ENCODE results near the gene FOXN3. TPM values are rescaled to one million over a fixed set of nuclear protein-coding genes. Genes with fewer than 3 reads are reported as not detected.
A peak's percentile ranks its signal among the peaks of the same experiment; 100 is the strongest.
"Not testable (repeated sequence)": the region's sequence is repeated elsewhere in the genome, so short reads cannot be mapped to it uniquely, and the experiment has no call there.

The FOXN3 gene
- total RNA-seq, 4 donors from 2014 or later = 99.6 to 172 (median 103) TPM

DNA sequence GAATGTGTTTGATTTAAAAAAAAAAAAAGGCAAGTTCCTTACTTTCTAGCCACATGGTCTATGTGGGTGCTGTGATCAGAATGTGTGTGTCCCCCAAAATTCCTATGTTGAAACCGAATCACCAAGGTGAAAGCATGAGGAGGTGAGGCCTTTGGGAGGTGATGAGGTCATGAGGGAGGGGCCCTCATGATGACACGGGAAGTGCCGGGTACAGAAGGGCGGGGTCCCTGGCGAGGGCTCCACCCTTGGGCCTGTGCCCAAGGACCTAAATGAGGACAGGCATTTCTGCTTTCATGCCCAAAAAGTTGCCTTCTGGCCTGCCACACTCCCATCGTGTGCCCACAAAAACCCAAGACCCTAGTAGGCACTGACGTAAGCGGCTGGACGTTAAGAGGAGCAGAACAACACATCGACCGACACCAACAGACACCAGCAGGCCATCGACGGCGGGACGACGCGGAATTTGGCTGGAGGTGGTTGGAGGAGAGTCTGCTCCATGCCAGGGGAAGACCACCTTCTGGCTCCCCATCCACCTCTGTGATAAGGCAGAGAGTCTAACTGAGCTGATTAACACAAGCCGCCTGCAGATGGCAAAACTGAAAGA lies 211.8 kb downstream of the FOXN3 start:
- ATAC-seq (no peak), DNase-seq (no peak)
- no peaks in the 10 kb centered on the region for H3K9me3 ChIP-seq
- intact Hi-C loops (cut with DNase I; ENCODE audit: low total_unique reads) (no loop called here), in situ Hi-C loops (cut with MboI; ENCODE audit: low sequenced_read_pairs in 4 of 4) (no loop called here)
- peaks cover 41 to 54% of the 10 kb centered on the region in 2 donors for H3K4me1 ChIP-seq
- H3K36me3 ChIP-seq = no peaks in the 10 kb centered on the region
- TF ChIP-seq, protein P1, sequence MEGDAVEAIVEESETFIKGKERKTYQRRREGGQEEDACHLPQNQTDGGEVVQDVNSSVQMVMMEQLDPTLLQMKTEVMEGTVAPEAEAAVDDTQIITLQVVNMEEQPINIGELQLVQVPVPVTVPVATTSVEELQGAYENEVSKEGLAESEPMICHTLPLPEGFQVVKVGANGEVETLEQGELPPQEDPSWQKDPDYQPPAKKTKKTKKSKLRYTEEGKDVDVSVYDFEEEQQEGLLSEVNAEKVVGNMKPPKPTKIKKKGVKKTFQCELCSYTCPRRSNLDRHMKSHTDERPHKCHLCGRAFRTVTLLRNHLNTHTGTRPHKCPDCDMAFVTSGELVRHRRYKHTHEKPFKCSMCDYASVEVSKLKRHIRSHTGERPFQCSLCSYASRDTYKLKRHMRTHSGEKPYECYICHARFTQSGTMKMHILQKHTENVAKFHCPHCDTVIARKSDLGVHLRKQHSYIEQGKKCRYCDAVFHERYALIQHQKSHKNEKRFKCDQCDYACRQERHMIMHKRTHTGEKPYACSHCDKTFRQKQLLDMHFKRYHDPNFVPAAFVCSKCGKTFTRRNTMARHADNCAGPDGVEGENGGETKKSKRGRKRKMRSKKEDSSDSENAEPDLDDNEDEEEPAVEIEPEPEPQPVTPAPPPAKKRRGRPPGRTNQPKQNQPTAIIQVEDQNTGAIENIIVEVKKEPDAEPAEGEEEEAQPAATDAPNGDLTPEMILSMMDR (IDR thresholded peaks at IDR 0.05 in 4 of 5, conservative IDR thresholded peaks at IDR 0.05 in 1 of 5) = no peak
- TF ChIP-seq POLR2A (IDR thresholded peaks at IDR 0.05) = no peak
- H3K27ac ChIP-seq = no peak overlapping the region
- no peaks in the 10 kb centered on the region for H3K27me3 ChIP-seq
- no peak overlapping the region for H3K4me3 ChIP-seq

DNA sequence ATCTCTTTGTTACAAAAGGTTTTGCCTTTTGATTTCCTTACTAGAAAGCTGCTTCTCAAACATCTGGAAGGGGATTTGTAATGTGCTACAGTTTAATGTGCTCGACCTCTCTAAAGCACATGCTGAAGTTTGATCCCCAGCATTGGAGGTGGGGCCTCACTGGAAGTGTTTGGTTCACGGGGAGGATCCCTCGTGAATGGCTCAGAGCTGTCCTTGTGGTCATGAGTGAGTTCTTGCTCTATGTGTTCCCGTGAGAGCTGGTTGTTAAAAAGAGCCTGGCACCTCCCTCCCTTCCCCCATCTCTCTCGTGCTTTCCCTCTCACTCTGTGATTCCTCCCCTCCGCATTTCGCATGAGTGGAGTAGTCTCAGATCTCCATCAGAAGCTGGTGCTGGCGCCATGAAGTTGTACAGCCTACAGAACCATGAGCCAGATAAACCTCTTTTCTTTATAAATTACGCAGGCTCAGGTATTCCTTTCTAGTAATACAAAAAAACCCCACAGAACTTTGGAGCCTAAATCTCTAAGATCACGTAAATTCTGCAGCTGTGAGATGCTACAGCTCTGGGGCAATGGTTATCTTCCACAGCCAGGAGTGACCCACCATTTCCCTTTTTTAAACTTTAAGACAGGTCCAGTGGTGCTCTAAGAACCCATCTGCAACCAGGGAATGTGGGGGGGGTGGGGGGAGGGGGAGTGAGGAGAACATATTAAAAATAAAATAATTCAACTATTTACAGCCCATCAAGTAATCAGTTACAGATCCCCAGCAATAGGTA lies 214.4 kb downstream of the FOXN3 start:
- intact Hi-C loops (cut with DNase I; ENCODE audit: low total_unique reads) (no loop called here), in situ Hi-C loops (cut with MboI; ENCODE audit: low sequenced_read_pairs in 4 of 4) (no loop called here)
- Histone ChIP-seq H3K27ac (peak overlapping the region in 1 of 4 donors; percentile 0), H3K4me3 (no peak overlapping the region), H3K9me3 (no peaks in the 10 kb centered on the region), H3K36me3 (no peaks in the 10 kb centered on the region), H3K27me3 (no peaks in the 10 kb centered on the region), H3K4me1 (peaks cover 53 to 55% of the 10 kb centered on the region in 2 donors)
- ATAC-seq (peak in 1 of 2 donors; percentile 56), DNase-seq (no peak)
- TF ChIP-seq, protein P1 (IDR thresholded peaks at IDR 0.05 in 4 of 5, conservative IDR thresholded peaks at IDR 0.05 in 1 of 5) = no peak
- TF ChIP-seq POLR2A (IDR thresholded peaks at IDR 0.05) = no peak

DNA sequence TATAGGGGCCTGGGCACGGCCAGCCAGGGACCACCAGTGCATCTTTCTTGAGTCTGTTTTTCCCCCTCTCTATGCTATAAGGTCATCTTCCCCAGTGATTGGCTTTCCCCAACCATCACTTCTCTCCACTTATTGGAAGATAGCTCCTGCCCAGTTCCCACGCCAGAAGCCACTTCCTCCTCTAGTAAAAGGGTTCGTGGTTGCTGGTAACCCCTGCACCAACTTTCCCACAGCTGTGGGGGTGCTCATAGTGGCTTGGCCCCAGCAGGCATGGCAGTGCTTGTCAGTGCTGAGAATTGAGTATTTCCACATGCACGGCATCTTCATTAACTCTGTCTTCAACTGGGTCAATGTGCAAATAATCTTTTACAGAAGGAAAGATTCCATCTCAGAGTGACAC lies 215.4 kb downstream of the FOXN3 start:
- H3K4me1 ChIP-seq = peaks cover 48% of the 10 kb centered on the region in 2 donors
- no peaks in the 10 kb centered on the region for H3K36me3 ChIP-seq
- peak overlapping the region in 1 of 4 donors; percentile 0 for H3K27ac ChIP-seq
- in situ Hi-C loops (cut with MboI; ENCODE audit: low sequenced_read_pairs in 4 of 4) (no loop called here), intact Hi-C loops (cut with DNase I; ENCODE audit: low total_unique reads) (no loop called here)
- no peaks in the 10 kb centered on the region for H3K27me3 ChIP-seq
- TF ChIP-seq, protein P1 (IDR thresholded peaks at IDR 0.05 in 4 of 5, conservative IDR thresholded peaks at IDR 0.05 in 1 of 5) = no peak
- no peak for TF ChIP-seq POLR2A (IDR thresholded peaks at IDR 0.05)
- DNase-seq (no peak), ATAC-seq (no peak)
- no peaks in the 10 kb centered on the region for H3K9me3 ChIP-seq
- H3K4me3 ChIP-seq = no peak overlapping the region

DNA sequence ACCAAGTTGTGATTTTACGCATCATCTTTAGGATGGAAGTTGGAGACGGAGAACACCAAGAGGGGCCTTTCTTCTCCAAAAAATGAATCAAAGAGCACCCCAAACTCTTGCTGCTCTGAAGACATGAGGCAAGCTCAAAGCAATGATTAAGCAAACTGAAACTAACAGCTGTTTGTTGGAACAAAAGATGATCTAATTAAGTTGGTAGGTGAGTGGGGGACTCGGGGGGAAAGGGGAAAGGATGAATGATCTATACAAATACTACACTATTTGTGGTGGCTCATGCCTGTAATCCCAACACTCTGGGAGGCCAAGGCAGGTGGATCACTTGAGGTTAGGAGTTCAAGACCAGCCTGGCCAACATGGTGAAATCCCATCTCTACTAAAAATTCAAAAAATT lies 217.7 kb downstream of the FOXN3 start:
- H3K9me3 ChIP-seq; ATAC-seq; in situ Hi-C loops (cut with MboI; ENCODE audit: low sequenced_read_pairs in 4 of 4); intact Hi-C loops (cut with DNase I; ENCODE audit: low total_unique reads); H3K36me3 ChIP-seq; H3K27me3 ChIP-seq; DNase-seq: not testable (repeated sequence)
- peak overlapping the region; percentile 2 to 35 (median 26) for H3K4me3 ChIP-seq
- H3K27ac ChIP-seq = peak overlapping the region; percentile 62 to 84 (median 69)
- H3K4me1 ChIP-seq = peaks cover 44 to 50% of the 10 kb centered on the region in 2 donors

DNA sequence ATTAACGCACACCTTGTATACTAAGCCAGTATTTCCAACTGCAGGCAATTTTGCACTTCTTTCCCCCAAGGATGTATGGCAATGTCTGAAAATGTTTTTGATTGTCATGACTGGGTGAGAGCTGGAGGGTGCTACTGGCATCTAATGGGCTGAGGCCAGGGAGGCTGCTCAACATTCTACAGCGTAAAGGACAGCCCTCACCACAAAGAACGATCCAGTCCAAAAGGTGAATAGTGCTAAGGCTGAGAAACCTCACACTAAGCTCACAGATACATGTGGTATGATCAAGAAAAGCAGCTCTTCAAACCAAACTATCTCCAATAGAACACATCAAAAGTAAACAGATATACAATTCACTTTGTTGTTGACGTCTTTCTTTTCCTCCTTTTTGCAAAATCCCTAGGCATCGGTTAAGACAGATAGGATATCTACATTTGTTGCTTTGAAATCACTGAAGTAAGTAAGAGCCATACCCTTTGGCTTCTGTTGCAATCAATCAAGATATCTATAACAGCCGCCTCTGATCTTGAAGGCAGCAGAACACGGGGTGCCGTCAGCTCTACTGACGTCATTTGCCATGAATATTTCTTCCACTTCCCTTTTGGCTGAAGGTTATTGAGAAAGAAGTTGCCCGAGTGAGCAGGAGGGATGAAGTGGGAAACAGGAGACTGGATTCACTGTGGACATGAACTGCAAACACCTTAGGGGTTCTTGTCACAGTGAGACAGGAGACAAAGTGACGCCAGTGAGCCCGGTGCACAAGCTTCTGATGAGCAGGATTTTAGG lies 218.3 kb downstream of the FOXN3 start:
- peak overlapping the region; percentile 2 to 35 (median 26) for H3K4me3 ChIP-seq
- DNase-seq (peak in 1 of 2 donors; percentile 37), ATAC-seq (peak; percentile 61 to 72)
- peaks cover 45 to 50% of the 10 kb centered on the region in 2 donors for H3K4me1 ChIP-seq
- intact Hi-C loops (cut with DNase I; ENCODE audit: low total_unique reads) (no loop called here), in situ Hi-C loops (cut with MboI; ENCODE audit: low sequenced_read_pairs in 4 of 4) (no loop called here)
- no peaks in the 10 kb centered on the region for H3K9me3 ChIP-seq
- TF ChIP-seq POLR2A (IDR thresholded peaks at IDR 0.05) = peak; percentile 45 to 56
- TF ChIP-seq, protein P1 (IDR thresholded peaks at IDR 0.05 in 4 of 5, conservative IDR thresholded peaks at IDR 0.05 in 1 of 5) = no peak
- no peaks in the 10 kb centered on the region for H3K27me3 ChIP-seq
- H3K27ac ChIP-seq = peak overlapping the region; percentile 62 to 84 (median 69)
- no peaks in the 10 kb centered on the region for H3K36me3 ChIP-seq

Data from gastrocnemius medialis (tissue), 4 donors.